ENCODE measurements around the gene PROB1. TPM values are rescaled to one million over a fixed set of nuclear protein-coding genes. Genes with fewer than 3 reads are reported as not detected.

The PROB1 gene
- total RNA-seq (2022; extraction: Qiagen RNA extraction) = 0.17 to 0.38 TPM (median 0.28 TPM) in 5 replicates

GRCh38 chr5:139394654-139395566, at the start of gene PROB1:
Gene PROB1, minus strand, starts transcription at chr5:139395104. Its CDS starts 23 bp downstream, at chr5:139395081.

GRCh38 chr5:139439013-139439903, 44.4 kb upstream of the PROB1 start, which contains the start of gene DNAJC18:
Gene DNAJC18, minus strand, starts transcription at chr5:139439525. Its CDS starts 80 bp downstream, at chr5:139439445.

GRCh38 chr5:139403787-139404483, 9.0 kb upstream of the PROB1 start, which contains the start of gene SPATA24:
Gene SPATA24, minus strand, starts transcription at chr5:139404089. Its CDS starts 29 bp downstream, at chr5:139404060.

GRCh38 chr5:139389701-139390638, 4.9 kb downstream of the PROB1 start, which contains the start of gene MZB1:
Gene MZB1, minus strand, starts transcription at chr5:139389913. Its CDS starts 57 bp downstream, at chr5:139389856.

GRCh38 chr5:139383275-139383992, 11.5 kb downstream of the PROB1 start, which contains the start of gene SLC23A1:
Gene SLC23A1, minus strand, starts transcription at chr5:139383297. Its CDS starts 44 bp downstream, at chr5:139383253.

GRCh38 chr5:139341689-139342422, 53.0 kb downstream of the PROB1 start, which contains the start of gene PAIP2:
Gene PAIP2, plus strand, starts transcription at chr5:139341854. Its CDS starts 21,931 bp downstream, at chr5:139363785.

Other genes starting within 250 kb of the PROB1 start
- gene SIL1, start 196.7 kb downstream of the PROB1 start, total RNA-seq (2022; extraction: Qiagen RNA extraction) = 23.9 to 27.0 TPM (median 26.4 TPM) in 5 replicates
- 160 to 187 TPM (median 181 TPM) in 5 replicates for gene MATR3, start 101.4 kb downstream of the PROB1 start, total RNA-seq (2022; extraction: Qiagen RNA extraction)
- 82.3 to 109 TPM (median 83.5 TPM) in 5 replicates for gene PAIP2, start 53.2 kb downstream of the PROB1 start, total RNA-seq (2022; extraction: Qiagen RNA extraction)
- 0.92 to 1.5 TPM (median 1.4 TPM) in 5 replicates for gene SLC23A1, start 11.8 kb downstream of the PROB1 start, total RNA-seq (2022; extraction: Qiagen RNA extraction)
- 0.09 to 0.47 TPM (median 0.16 TPM) in 3 of 5 replicates, not detected in the others for gene MZB1, start 5.2 kb downstream of the PROB1 start, total RNA-seq (2022; extraction: Qiagen RNA extraction)
- gene SPATA24, start 9.0 kb upstream of the PROB1 start, total RNA-seq (2022; extraction: Qiagen RNA extraction) = 4.3 to 6.3 TPM (median 5.3 TPM) in 5 replicates
- 6.1 to 7.8 TPM (median 6.9 TPM) in 5 replicates for gene DNAJC18, start 44.4 kb upstream of the PROB1 start, total RNA-seq (2022; extraction: Qiagen RNA extraction)
- not detected in 5 replicates for gene ECSCR, start 67.6 kb upstream of the PROB1 start, total RNA-seq (2022; extraction: Qiagen RNA extraction)
- gene SMIM33, start 75.9 kb upstream of the PROB1 start, total RNA-seq (2022; extraction: Qiagen RNA extraction) = not detected in 5 replicates
- gene STING1, start 87.7 kb upstream of the PROB1 start, total RNA-seq (2022; extraction: Qiagen RNA extraction) = 0.89 to 1.6 TPM (median 0.93 TPM) in 5 replicates
- 118 to 171 TPM (median 165 TPM) in 5 replicates for gene UBE2D2, start 166.2 kb upstream of the PROB1 start, total RNA-seq (2022; extraction: Qiagen RNA extraction)